Measurements from ENCODE around the gene DEFB125. TPM values are rescaled to one million over a fixed set of nuclear protein-coding genes. Genes with fewer than 3 reads are reported as not detected.
"Not testable (repeated sequence)": the region's sequence is repeated elsewhere in the genome, so short reads cannot be mapped to it uniquely, and the experiment has no call there.

Gene DEFB125
- total and polyA plus RNA-seq, 8 donors = not detected

DNA sequence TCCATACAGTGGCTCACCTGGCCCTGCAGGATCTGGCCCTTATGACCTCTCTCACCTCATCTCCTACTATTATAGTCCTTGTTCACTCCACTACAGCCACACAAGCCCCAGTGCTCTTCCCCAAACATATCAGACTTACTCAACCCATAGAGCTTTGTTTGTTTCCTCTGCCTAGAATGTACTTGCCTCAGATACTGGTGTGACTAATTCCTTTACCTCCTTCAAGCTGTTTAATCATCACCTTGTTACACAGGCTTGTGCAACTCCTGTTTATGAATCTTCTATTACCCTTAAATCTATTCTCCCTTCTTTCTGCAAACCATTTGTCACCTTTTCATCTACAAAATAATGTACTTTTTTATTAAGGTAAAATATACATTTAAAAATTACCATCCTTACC lies 3.2 kb downstream of the DEFB125 start:
- Histone ChIP-seq H3K27ac (no peak overlapping the region), H3K9me3 (peaks cover 0 to 4% (median 0%) of the 10 kb centered on the region in 4 donors), H3K4me1 (no peaks in the 10 kb centered on the region), H3K27me3 (peaks cover 0 to 8% (median 0%) of the 10 kb centered on the region in 4 donors), H3K36me3 (no peaks in the 10 kb centered on the region), H3K4me3 (no peak overlapping the region)
- ATAC-seq (no peak), DNase-seq (no peak), FAIRE-seq (no peak)
- no peak for TF ChIP-seq CTCF (IDR thresholded peaks at IDR 0.05)
- intact Hi-C loops (cut with DNase I) = no loop called here

DNA sequence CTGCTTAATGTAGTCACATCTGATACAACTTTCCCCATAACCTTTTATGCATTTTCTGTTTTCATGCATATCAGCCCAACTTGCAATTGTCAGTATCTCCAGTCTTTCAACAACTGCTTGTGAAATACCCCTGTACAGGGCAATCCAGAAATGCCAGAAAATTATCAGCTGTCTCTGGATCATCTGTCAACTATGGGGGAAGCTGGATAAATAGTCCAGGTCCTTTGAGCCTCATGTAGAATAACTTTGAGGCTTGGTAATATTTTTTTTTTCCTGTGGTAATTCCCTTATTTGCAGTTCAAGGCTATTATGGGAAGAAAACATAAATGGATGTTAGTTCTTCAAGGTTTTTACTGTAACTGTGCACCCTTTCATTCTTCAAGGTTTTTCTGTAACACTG lies 6.2 kb downstream of the DEFB125 start:
- Histone ChIP-seq H3K27me3 (peaks cover 0 to 8% (median 0%) of the 10 kb centered on the region in 4 donors), H3K9me3 (no peaks in the 10 kb centered on the region), H3K4me3 (no peak overlapping the region), H3K36me3 (no peaks in the 10 kb centered on the region), H3K4me1 (no peaks in the 10 kb centered on the region), H3K27ac (no peak overlapping the region)
- DNase-seq = no peak
- no peak for FAIRE-seq
- intact Hi-C loops (cut with DNase I) = no loop called here
- no peak for TF ChIP-seq CTCF (IDR thresholded peaks at IDR 0.05)
- no peak for ATAC-seq

GRCh38 chr20:95215-95614 lies 7.7 kb downstream of the DEFB125 start:
- DNase-seq (no peak), FAIRE-seq (no peak), ATAC-seq (no peak)
- Histone ChIP-seq H3K4me3 (no peak overlapping the region), H3K27ac (no peak overlapping the region), H3K4me1 (no peaks in the 10 kb centered on the region), H3K27me3 (no peaks in the 10 kb centered on the region), H3K36me3 (no peaks in the 10 kb centered on the region), H3K9me3 (no peaks in the 10 kb centered on the region)
- 60 to 61% methylated on average over 4 of the region's 4 CpGs for WGBS, 2 donors
- intact Hi-C loops (cut with DNase I) = no loop called here
- no peak for TF ChIP-seq CTCF (IDR thresholded peaks at IDR 0.05)

- H3K4me1 ChIP-seq; H3K36me3 ChIP-seq; ATAC-seq; H3K27ac ChIP-seq; intact Hi-C loops (cut with DNase I); DNase-seq; H3K4me3 ChIP-seq; H3K9me3 ChIP-seq; FAIRE-seq; H3K27me3 ChIP-seq: not testable (repeated sequence)
- WGBS, 2 donors = 56 to 66% methylated on average over 5 of the region's 5 CpGs
These were observed 10.2 kb downstream of the DEFB125 start for GRCh38 chr20:97691-98090.

DNA sequence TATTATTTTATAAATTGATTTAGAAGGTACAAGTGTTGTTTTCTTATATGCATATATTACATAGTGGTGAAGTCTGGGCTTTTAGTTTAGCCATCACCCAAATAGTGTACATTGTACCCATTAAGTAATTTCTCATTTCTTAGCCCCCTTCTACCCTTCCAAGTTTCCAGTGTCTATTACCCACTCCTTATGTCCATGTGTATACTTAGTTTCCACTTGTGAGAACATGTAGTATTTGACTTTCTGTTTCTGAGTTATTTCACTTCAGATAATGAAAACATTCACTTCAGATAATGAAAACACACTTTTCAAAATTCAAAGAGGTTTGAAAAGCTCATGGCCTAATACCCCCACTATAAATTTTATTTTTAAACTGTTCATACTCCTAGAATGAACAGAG lies 14.5 kb downstream of the DEFB125 start:
- no peak overlapping the region for H3K27ac ChIP-seq
- DNase-seq (no peak), ATAC-seq (no peak), FAIRE-seq (no peak)
- H3K36me3 ChIP-seq = no peaks in the 10 kb centered on the region
- TF ChIP-seq CTCF (IDR thresholded peaks at IDR 0.05) = no peak
- H3K4me3 ChIP-seq = no peak overlapping the region
- H3K9me3 ChIP-seq = no peaks in the 10 kb centered on the region
- intact Hi-C loops (cut with DNase I) = no loop called here
- no peaks in the 10 kb centered on the region for H3K4me1 ChIP-seq
- H3K27me3 ChIP-seq = no peaks in the 10 kb centered on the region

- no peaks in the 10 kb centered on the region for H3K27me3 ChIP-seq
- FAIRE-seq = no peak
- WGBS, 2 donors = 76 to 90% methylated on average over 5 of the region's 5 CpGs
- no peaks in the 10 kb centered on the region for H3K4me1 ChIP-seq
- ATAC-seq = no peak
- intact Hi-C loops (cut with DNase I) = no loop called here
- no peak overlapping the region for H3K4me3 ChIP-seq
- no peaks in the 10 kb centered on the region for H3K9me3 ChIP-seq
- DNase-seq = no peak
- no peak overlapping the region for H3K27ac ChIP-seq
- TF ChIP-seq CTCF (IDR thresholded peaks at IDR 0.05) = no peak
- H3K36me3 ChIP-seq = no peaks in the 10 kb centered on the region
These were observed 16.0 kb downstream of the DEFB125 start for GRCh38 chr20:103456-103855.

All from pancreas (tissue), 10 donors.